Fibroblast of mammary gland (primary cell): ENCODE results near the gene SCAI.
A peak's percentile ranks its signal among the peaks of the same experiment; 100 is the strongest.
"Not testable (repeated sequence)": the region's sequence is repeated elsewhere in the genome, so short reads cannot be mapped to it uniquely, and the experiment has no call there.

Experiments
- DNase-seq: peaks from one replicate; pipeline ENCODE4 v3.0.0-alpha.2; 2010; ENCODE audit warnings: low read depth
- H3K4me3 ChIP-seq: 2 replicates; pipeline ENCODE4 v1.5.1; 2011; ENCODE audit warnings: low read depth, mild to moderate bottlenecking, low read length, moderate library complexity; ENCODE audit not compliant: control insufficient read depth
- CTCF ChIP-seq: conservative IDR thresholded peaks from 2 replicates; pipeline ENCODE4 v1.5.1; 2011; ENCODE audit warnings: low read depth, low read length, inconsistent platforms; ENCODE audit not compliant: control insufficient read depth, insufficient read depth

The SCAI gene

GRCh38 chr9:124964056-124964455 lies 179.3 kb downstream of the SCAI start:
- peak; percentile 7 for DNase-seq
- H3K4me3 ChIP-seq, result no peak overlapping the region
- no peak for TF ChIP-seq CTCF

- no peak overlapping the region for H3K4me3 ChIP-seq
- peak; percentile 71 for DNase-seq
- no peak for TF ChIP-seq CTCF
Observed at GRCh38 chr9:124960409-124960752, 182.9 kb downstream of the SCAI start.

GRCh38 chr9:124959671-124960408 lies 183.5 kb downstream of the SCAI start:
- H3K4me3 ChIP-seq, DNase-seq: not testable (repeated sequence)

- no peak for TF ChIP-seq CTCF
Observed at GRCh38 chr9:124954255-124954654, 189.1 kb downstream of the SCAI start.

GRCh38 chr9:124950050-124950718 lies 193.1 kb downstream of the SCAI start:
- no peak for DNase-seq
- TF ChIP-seq CTCF, result no peak
- no peak overlapping the region for H3K4me3 ChIP-seq

More at GRCh38 chr9:124954255-124954654, 189.1 kb downstream of the SCAI start:
- no peak for DNase-seq
- H3K4me3 ChIP-seq, result no peak overlapping the region

GRCh38 chr9:124949387-124949786 lies 193.9 kb downstream of the SCAI start:
- H3K4me3 ChIP-seq, result no peak overlapping the region
- no peak for TF ChIP-seq CTCF
- no peak for DNase-seq

- no peak overlapping the region for H3K4me3 ChIP-seq
- TF ChIP-seq CTCF, result no peak
- no peak for DNase-seq
Observed at GRCh38 chr9:124947727-124948391, 195.5 kb downstream of the SCAI start.
